Left colon (tissue), 2 donors: ENCODE results near the gene IMMP1L. TPM values are rescaled to one million over a fixed set of nuclear protein-coding genes. Genes with fewer than 3 reads are reported as not detected.
"Not testable (repeated sequence)": the region's sequence is repeated elsewhere in the genome, so short reads cannot be mapped to it uniquely, and the experiment has no call there.

Experiments used
- ATAC-seq: fragments of 200-7000 bp; cut with Tn5 transposase; one replicate; pipeline ENCODE4 v1.9.1; 2020; ENCODE audit warnings: mild to moderate bottlenecking, moderate library complexity
- DNase-seq, 2 donors: peaks; one replicate each; pipeline ENCODE4 v3.0.0-alpha.2; 2020
- intact Hi-C, 2 donors: fragments of 100-400 bp; cut with DNase I in 1 of 2; cut with micrococcal nuclease in 1 of 2; formaldehyde crosslinking; loops; one replicate each; pipeline versions ENCODE4 v1.11.2 to v1.14.0; 2022; cut with DNase I, micrococcal nuclease
- long read RNA-seq: library from polyadenylated mRNA; unstranded; transcript quantifications from one replicate; pipeline ENCODE4 v2.0.0, GENCODE V29; 2021
- total RNA-seq, 2 donors: library from RNA; stranded (reverse); fragmentation: NEBNext Ultra II Directional; extraction: Animal tissue kit (Norgen Biotek cat#: 25700); gene quantifications; one replicate each; pipeline ENCODE4 v1.2.1, GENCODE V29; 2021
- donor health status: DM: no; HTN: no; CAD: no.
- donor health status: DM: yes; HTN: yes; CAD: no.

The IMMP1L gene
- total RNA-seq, result 10 to 100 TPM; 16.9 to 17.1 TPM
- long read RNA-seq, partial matches to known transcripts, result 0 of 4 reads
- long read RNA-seq, other reads (novel, unspliced or antisense), result 3 of 4 reads

GRCh38 chr11:31509429-31510345 lies at the start of gene IMMP1L, which contains the start of gene ELP4:
TSS of gene IMMP1L (minus strand) at chr11:31509622. CDS start at chr11:31463276, 46,346 bp downstream.
TSS of gene ELP4 (plus strand) at chr11:31509767. CDS start at chr11:31509785, 18 bp downstream.
- intact Hi-C loops, result no loop called here
- DNase-seq, result peak; percentile 97
- ATAC-seq, result peak; percentile 99

GRCh38 chr11:31558001-31558400 lies 48.6 kb upstream of the IMMP1L start:
- ATAC-seq (no peak), DNase-seq (no peak)
- intact Hi-C loops, result no loop called here

- ATAC-seq, result no peak
- intact Hi-C loops, result no loop called here
- DNase-seq, result no peak
Observed at GRCh38 chr11:31555938-31556337, 46.5 kb upstream of the IMMP1L start.

GRCh38 chr11:31542862-31543261 lies 33.4 kb upstream of the IMMP1L start:
- ATAC-seq (no peak), DNase-seq (no peak)
- intact Hi-C loops, result no loop called here

GRCh38 chr11:31535479-31535878 lies 26.1 kb upstream of the IMMP1L start:
- DNase-seq (no peak), ATAC-seq (peak; percentile 91)
- intact Hi-C loops, result no loop called here

GRCh38 chr11:31531293-31531692 lies 21.9 kb upstream of the IMMP1L start:
- DNase-seq (no peak), ATAC-seq (no peak)
- intact Hi-C loops, result no loop called here

- DNase-seq (no peak), ATAC-seq (no peak)
- intact Hi-C loops, result no loop called here
Observed at GRCh38 chr11:31529701-31530100, 20.3 kb upstream of the IMMP1L start.

- peak; percentile 88 for ATAC-seq
- no peak for DNase-seq
- intact Hi-C loops, result no loop called here
Observed at GRCh38 chr11:31529189-31529588, 19.8 kb upstream of the IMMP1L start.

GRCh38 chr11:31521497-31522150 lies 12.2 kb upstream of the IMMP1L start:
- intact Hi-C loops, result no loop called here
- ATAC-seq, result no peak
- no peak for DNase-seq

- intact Hi-C loops, result no loop called here
- DNase-seq (no peak), ATAC-seq (no peak)
Observed at GRCh38 chr11:31512117-31512516, 2.7 kb upstream of the IMMP1L start.

- DNase-seq (peak in 1 of 2 donors; percentile 6), ATAC-seq (peak; percentile 35)
- intact Hi-C loops, result no loop called here
Observed at GRCh38 chr11:31509051-31509428, 382 bp downstream of the IMMP1L start.

GRCh38 chr11:31500560-31500959 lies 8.9 kb downstream of the IMMP1L start:
- DNase-seq (no peak), ATAC-seq (peak; percentile 49)
- intact Hi-C loops, result no loop called here

- intact Hi-C loops, result no loop called here
- ATAC-seq (no peak), DNase-seq (no peak)
Observed at GRCh38 chr11:31499576-31500178, 9.7 kb downstream of the IMMP1L start.

- intact Hi-C loops, ATAC-seq, DNase-seq: not testable (repeated sequence)
Observed at GRCh38 chr11:31493762-31494161, 15.7 kb downstream of the IMMP1L start.

- ATAC-seq (no peak), DNase-seq (no peak)
- intact Hi-C loops, result no loop called here
Observed at GRCh38 chr11:31493235-31493634, 16.2 kb downstream of the IMMP1L start.

- intact Hi-C loops, result no loop called here
- no peak for ATAC-seq
- no peak for DNase-seq
Observed at GRCh38 chr11:31492320-31492913, 17.0 kb downstream of the IMMP1L start.

- intact Hi-C loops, result no loop called here
- DNase-seq (no peak), ATAC-seq (no peak)
Observed at GRCh38 chr11:31487848-31488247, 21.6 kb downstream of the IMMP1L start.

- no peak for DNase-seq
- intact Hi-C loops, result no loop called here
- ATAC-seq, result no peak
Observed at GRCh38 chr11:31484497-31484896, 24.9 kb downstream of the IMMP1L start.

- ATAC-seq (no peak), DNase-seq (no peak)
- intact Hi-C loops, result no loop called here
Observed at GRCh38 chr11:31480930-31481329, 28.5 kb downstream of the IMMP1L start.
